Loucy (cell line): Measurements from ENCODE around the gene NUP54.

Experiments used
- H2AFZ ChIP-seq: fragments of 200-600 bp; sonication (generic); 2 replicates; pipeline ENCODE4 v1.6.0; 2016; ENCODE audit warnings: antibody characterized with exemption, mild to moderate bottlenecking, low read length, moderate library complexity
- H3F3A ChIP-seq: fragments of 200-600 bp; 2 replicates; pipeline ENCODE4 v1.6.0; 2016; ENCODE audit warnings: antibody characterized with exemption, low read depth, mild to moderate bottlenecking
- H3K27me3 ChIP-seq: fragments of 200-600 bp; sonication (generic); 2 replicates; pipeline ENCODE4 v1.6.1; 2014; ENCODE audit warnings: low read length, mild to moderate bottlenecking; ENCODE audit not compliant: insufficient read depth, poor library complexity, severe bottlenecking
- H3K36me3 ChIP-seq: fragments of 200-600 bp; sonication (generic); 2 replicates; pipeline ENCODE4 v1.6.1; 2016; ENCODE audit warnings: low read length; ENCODE audit not compliant: insufficient read depth
- H3K4me1 ChIP-seq: fragments of 200-600 bp; sonication (generic); 2 replicates; pipeline ENCODE4 v1.5.1; 2014; ENCODE audit warnings: low read length, mild to moderate bottlenecking; ENCODE audit not compliant: insufficient read depth, poor library complexity, severe bottlenecking
- H3K4me2 ChIP-seq: fragments of 200-600 bp; sonication (generic); 2 replicates; pipeline ENCODE4 v1.6.0; 2014; ENCODE audit warnings: antibody characterized with exemption, low read length, low read depth, mild to moderate bottlenecking; ENCODE audit not compliant: poor library complexity, severe bottlenecking
- H3K4me3 ChIP-seq: fragments of 200-600 bp; sonication (generic); 2 replicates; pipeline ENCODE4 v1.5.1; 2014; ENCODE audit warnings: low read length, mild to moderate bottlenecking, mixed read lengths; ENCODE audit not compliant: poor library complexity, severe bottlenecking
- H3K79me2 ChIP-seq: fragments of 200-600 bp; sonication (generic); 2 replicates; pipeline ENCODE4 v1.6.1; 2014; ENCODE audit warnings: low read length; ENCODE audit not compliant: insufficient read depth
- H3K9ac ChIP-seq: fragments of 200-600 bp; sonication (generic); 2 replicates; pipeline ENCODE4 v1.6.0; 2014; ENCODE audit warnings: mild to moderate bottlenecking, low read depth, low read length, moderate library complexity; ENCODE audit not compliant: poor library complexity, severe bottlenecking
- H3K9me2 ChIP-seq: fragments of 200-600 bp; sonication (generic); replicated peaks from 2 replicates; pipeline ENCODE4 v1.6.1; 2016; ENCODE audit warnings: low read depth, low read length, mixed read lengths
- H3K9me3 ChIP-seq: fragments of 200-600 bp; sonication (generic); 2 replicates; pipeline ENCODE4 v1.6.1; 2014; ENCODE audit warnings: mild to moderate bottlenecking, antibody characterized with exemption, low read length, low read depth; ENCODE audit not compliant: insufficient read depth
- H4K20me1 ChIP-seq: fragments of 200-600 bp; sonication (generic); 2 replicates; pipeline ENCODE4 v1.6.0; 2014; ENCODE audit warnings: antibody characterized with exemption, low read length, mild to moderate bottlenecking; ENCODE audit not compliant: insufficient read depth, poor library complexity, severe bottlenecking
- EZH2phosphoT487 ChIP-seq: fragments of 200-600 bp; IDR thresholded peaks from 2 replicates; pipeline ENCODE4 v1.6.1; 2018; ENCODE audit warnings: antibody characterized with exemption, mild to moderate bottlenecking, moderate library complexity, borderline replicate concordance
- TF ChIP-seq, protein P1 (sequence below): fragments of 200-600 bp; sonication (generic); conservative IDR thresholded peaks from 2 replicates; pipeline ENCODE4 v1.5.1; 2014; ENCODE audit warnings: mild to moderate bottlenecking, antibody characterized with exemption, low read length

Gene NUP54

DNA sequence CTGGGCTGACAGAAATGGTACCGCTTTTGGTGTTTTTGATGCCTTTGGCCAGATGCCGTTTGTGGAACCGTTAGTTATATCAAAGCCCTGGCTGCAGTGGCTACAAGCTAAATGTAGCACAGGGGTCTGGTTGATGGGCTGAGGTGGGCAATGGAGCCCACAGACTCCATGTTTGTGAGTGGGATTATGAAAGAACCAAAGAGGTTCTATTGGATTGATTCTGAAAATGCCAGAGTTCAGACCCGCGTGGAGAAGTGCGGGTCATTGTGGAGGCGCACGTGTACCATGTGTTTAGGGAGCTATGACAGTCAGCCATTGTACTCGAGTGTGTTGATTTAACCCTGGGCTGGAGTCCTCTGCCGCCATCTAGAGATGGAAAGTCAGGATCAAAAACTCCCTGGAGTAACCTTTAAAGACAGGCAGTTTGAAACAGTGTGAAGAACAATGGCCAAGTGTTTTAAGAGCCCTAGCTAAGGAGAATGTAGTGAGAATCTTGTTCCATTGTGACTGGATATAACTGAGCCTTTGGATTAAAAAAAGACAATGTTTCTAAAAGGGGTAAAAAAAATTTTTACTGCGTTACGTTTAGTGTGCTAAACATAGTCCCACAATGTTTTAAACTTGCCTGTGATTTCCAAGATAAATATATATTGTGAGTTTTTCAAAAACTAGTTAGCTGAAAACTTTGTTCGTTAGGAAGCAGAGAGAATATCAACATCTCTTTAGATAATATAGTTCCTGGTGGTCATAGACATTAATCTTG is 61.0 kb downstream of the NUP54 start:
- H3K4me2 ChIP-seq, result no peak overlapping the region
- no peak overlapping the region for H3K4me3 ChIP-seq

DNA sequence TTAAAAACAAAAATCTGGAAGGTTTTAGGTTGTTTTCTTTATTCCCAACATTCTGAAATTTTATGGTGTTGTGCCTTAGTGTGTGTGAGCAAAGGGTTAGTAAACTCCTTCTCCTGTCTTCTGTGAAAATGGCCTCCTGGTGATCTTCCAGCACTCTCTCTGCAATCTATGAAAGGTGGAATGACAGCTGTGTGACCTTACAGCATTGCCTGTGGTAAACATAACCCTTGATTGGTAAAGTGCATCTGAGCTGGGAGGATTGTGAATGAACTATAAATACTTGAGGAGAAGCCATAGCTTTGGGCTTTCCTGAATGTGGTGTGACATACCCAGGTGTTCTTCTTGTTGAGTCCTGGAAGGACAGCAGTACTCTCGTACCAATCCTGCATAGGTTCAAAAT is 63.7 kb downstream of the NUP54 start:
- H3K9me3 ChIP-seq, result no peaks in the 10 kb centered on the region
- 0 out of 2 replicates have a peak overlapping the region, but pooled peaks have one; percentile 21 for H2AFZ ChIP-seq
- TF ChIP-seq, protein P1, sequence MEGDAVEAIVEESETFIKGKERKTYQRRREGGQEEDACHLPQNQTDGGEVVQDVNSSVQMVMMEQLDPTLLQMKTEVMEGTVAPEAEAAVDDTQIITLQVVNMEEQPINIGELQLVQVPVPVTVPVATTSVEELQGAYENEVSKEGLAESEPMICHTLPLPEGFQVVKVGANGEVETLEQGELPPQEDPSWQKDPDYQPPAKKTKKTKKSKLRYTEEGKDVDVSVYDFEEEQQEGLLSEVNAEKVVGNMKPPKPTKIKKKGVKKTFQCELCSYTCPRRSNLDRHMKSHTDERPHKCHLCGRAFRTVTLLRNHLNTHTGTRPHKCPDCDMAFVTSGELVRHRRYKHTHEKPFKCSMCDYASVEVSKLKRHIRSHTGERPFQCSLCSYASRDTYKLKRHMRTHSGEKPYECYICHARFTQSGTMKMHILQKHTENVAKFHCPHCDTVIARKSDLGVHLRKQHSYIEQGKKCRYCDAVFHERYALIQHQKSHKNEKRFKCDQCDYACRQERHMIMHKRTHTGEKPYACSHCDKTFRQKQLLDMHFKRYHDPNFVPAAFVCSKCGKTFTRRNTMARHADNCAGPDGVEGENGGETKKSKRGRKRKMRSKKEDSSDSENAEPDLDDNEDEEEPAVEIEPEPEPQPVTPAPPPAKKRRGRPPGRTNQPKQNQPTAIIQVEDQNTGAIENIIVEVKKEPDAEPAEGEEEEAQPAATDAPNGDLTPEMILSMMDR, result no peak
- no peak for TF ChIP-seq EZH2phosphoT487
- H3K4me3 ChIP-seq, result no peak overlapping the region
- no peaks in the 10 kb centered on the region for H3F3A ChIP-seq
- no peak overlapping the region for H3K4me2 ChIP-seq
- no peaks in the 10 kb centered on the region for H3K36me3 ChIP-seq
- no peak overlapping the region for H3K9ac ChIP-seq
- H4K20me1 ChIP-seq, result no peaks in the 10 kb centered on the region
- no peaks in the 10 kb centered on the region for H3K79me2 ChIP-seq
- H3K27me3 ChIP-seq, result no peaks in the 10 kb centered on the region
- no peaks in the 10 kb centered on the region for H3K9me2 ChIP-seq
- no peaks in the 10 kb centered on the region for H3K4me1 ChIP-seq

More for the DNA sequence above, 61.0 kb downstream of the NUP54 start:
- TF ChIP-seq, protein P1, result peak; percentile 68
- no peak for TF ChIP-seq EZH2phosphoT487
- Histone ChIP-seq H3K9ac (no peak overlapping the region), H2AFZ (peak overlapping the region; percentile 79), H3K27me3 (no peaks in the 10 kb centered on the region), H3K4me1 (no peaks in the 10 kb centered on the region), H3K79me2 (no peaks in the 10 kb centered on the region), H3K9me2 (no peaks in the 10 kb centered on the region), H4K20me1 (no peaks in the 10 kb centered on the region), H3K36me3 (no peaks in the 10 kb centered on the region), H3F3A (no peaks in the 10 kb centered on the region), H3K9me3 (no peaks in the 10 kb centered on the region)

GRCh38 chr4:76083386-76083988 is 64.7 kb downstream of the NUP54 start:
- Histone ChIP-seq H2AFZ (0 out of 2 replicates have a peak overlapping the region, but pooled peaks have one; percentile 3), H3K4me2 (no peak overlapping the region), H3K9me2 (no peaks in the 10 kb centered on the region), H3K4me3 (no peak overlapping the region), H3K9me3 (no peaks in the 10 kb centered on the region), H3F3A (no peaks in the 10 kb centered on the region), H3K4me1 (no peaks in the 10 kb centered on the region), H3K79me2 (no peaks in the 10 kb centered on the region), H3K27me3 (no peaks in the 10 kb centered on the region), H3K36me3 (no peaks in the 10 kb centered on the region), H4K20me1 (no peaks in the 10 kb centered on the region), H3K9ac (no peak overlapping the region)
- TF ChIP-seq, protein P1, result no peak
- TF ChIP-seq EZH2phosphoT487, result no peak
